Neural crest cell (in vitro differentiated cells): Measurements from ENCODE around the gene CNTNAP2. TPM values are rescaled to one million over a fixed set of nuclear protein-coding genes. Genes with fewer than 3 reads are reported as not detected.

Experiments
- DNase-seq: peaks from one replicate; pipeline ENCODE4 v3.0.0; 2021; ENCODE audit warnings: low read depth, mixed read lengths, low spot score
- H3K27ac Mint-ChIP-seq: one replicate; pipeline ENCODE4 v1.8.0; 2021; ENCODE audit warnings: mild to moderate bottlenecking, mixed read lengths; ENCODE audit not compliant: unreplicated experiment
- H3K27me3 Mint-ChIP-seq: 2 replicates; pipeline ENCODE4 v1.8.0; 2021; ENCODE audit warnings: low read depth, mild to moderate bottlenecking, mixed read lengths
- H3K36me3 Mint-ChIP-seq: 2 replicates; pipeline ENCODE4 v1.8.0; 2021; ENCODE audit warnings: low read depth, mild to moderate bottlenecking, mixed read lengths
- H3K4me1 Mint-ChIP-seq: 2 replicates; pipeline ENCODE4 v1.8.0; 2021; ENCODE audit warnings: mixed read lengths
- H3K4me3 Mint-ChIP-seq: one replicate; pipeline ENCODE4 v1.8.0; 2021; ENCODE audit warnings: mild to moderate bottlenecking, mixed read lengths
- H3K9me3 Mint-ChIP-seq: 2 replicates; pipeline ENCODE4 v1.8.0; 2021; ENCODE audit warnings: mixed read lengths
- CTCF ChIP-seq: fragments of 200-600 bp; sonication (generic); conservative IDR thresholded peaks from 2 replicates; pipeline ENCODE4 v1.5.0; 2021; ENCODE audit warnings: antibody characterized with exemption, mild to moderate bottlenecking
- total RNA-seq: library from RNA; stranded (reverse); gene quantifications from 2 replicates; pipeline ENCODE4 v1.2.1, GENCODE V29; 2021

CNTNAP2 gene
- total RNA-seq, 1 donor from 2014 or later = 12.9 TPM

- no peak for TF ChIP-seq CTCF
- no peak overlapping the region for H3K4me3 Mint-ChIP-seq
- H3K9me3 Mint-ChIP-seq = peaks cover 18% of the 10 kb centered on the region
- no peak for DNase-seq
- no peaks in the 10 kb centered on the region for H3K27me3 Mint-ChIP-seq
- H3K36me3 Mint-ChIP-seq = peaks cover 8% of the 10 kb centered on the region
- H3K27ac Mint-ChIP-seq = no peak overlapping the region
- H3K4me1 Mint-ChIP-seq = peaks cover 8% of the 10 kb centered on the region
Observed at GRCh38 chr7:147833970-147834369, 1717.4 kb downstream of the CNTNAP2 start.

GRCh38 chr7:147852833-147853232 lies 1736.2 kb downstream of the CNTNAP2 start:
- DNase-seq = no peak
- no peak for TF ChIP-seq CTCF
- Mint-ChIP-seq H3K9me3 (peaks cover 5% of the 10 kb centered on the region), H3K4me3 (no peak overlapping the region), H3K27me3 (no peaks in the 10 kb centered on the region), H3K27ac (no peak overlapping the region), H3K4me1 (peaks cover 4% of the 10 kb centered on the region), H3K36me3 (peaks cover 2% of the 10 kb centered on the region)

- Mint-ChIP-seq H3K36me3 (no peaks in the 10 kb centered on the region), H3K27me3 (no peaks in the 10 kb centered on the region), H3K4me3 (no peak overlapping the region), H3K27ac (no peak overlapping the region), H3K9me3 (peaks cover 4% of the 10 kb centered on the region), H3K4me1 (peaks cover 4% of the 10 kb centered on the region)
- DNase-seq = no peak
- no peak for TF ChIP-seq CTCF
Observed at GRCh38 chr7:147857152-147858140, 1740.8 kb downstream of the CNTNAP2 start.

- Mint-ChIP-seq H3K4me1 (no peaks in the 10 kb centered on the region), H3K27ac (no peak overlapping the region)
Observed at GRCh38 chr7:147858421-147858820, 1741.8 kb downstream of the CNTNAP2 start.

GRCh38 chr7:147859033-147859432 lies 1742.4 kb downstream of the CNTNAP2 start:
- Mint-ChIP-seq H3K27me3 (no peaks in the 10 kb centered on the region), H3K27ac (no peak overlapping the region), H3K4me1 (no peaks in the 10 kb centered on the region), H3K4me3 (no peak overlapping the region), H3K9me3 (peaks cover 7% of the 10 kb centered on the region), H3K36me3 (no peaks in the 10 kb centered on the region)
- DNase-seq = no peak
- TF ChIP-seq CTCF = no peak

More at GRCh38 chr7:147858421-147858820, 1741.8 kb downstream of the CNTNAP2 start:
- no peak for TF ChIP-seq CTCF
- Mint-ChIP-seq H3K36me3 (no peaks in the 10 kb centered on the region), H3K9me3 (peaks cover 7% of the 10 kb centered on the region), H3K27me3 (no peaks in the 10 kb centered on the region), H3K4me3 (no peak overlapping the region)
- DNase-seq = no peak
